Stomach (tissue), 9 donors: ENCODE results near the gene NAV2. TPM values are rescaled to one million over a fixed set of nuclear protein-coding genes. Genes with fewer than 3 reads are reported as not detected.

Source experiments
- DNase-seq, 2 donors: peaks; one replicate each; pipeline versions ENCODE4 v3.0.0 to v3.0.0-alpha.2; 2013 to 2019
- H3K27ac ChIP-seq, 5 donors: fragments of 200-600 bp in 4 of 5; sonication (generic) in 4 of 5; one replicate each; pipeline ENCODE4 v1.5.1; 2013 to 2019; ENCODE audit warnings: mild to moderate bottlenecking in 1 of 5, moderate library complexity in 1 of 5
- H3K27me3 ChIP-seq, 3 donors: fragments of 200-600 bp; sonication (generic); one replicate each; pipeline ENCODE4 v1.5.1; 2017 to 2019; ENCODE audit warnings: mixed run types in 1 of 3
- H3K36me3 ChIP-seq, 4 donors: fragments of 200-600 bp; sonication (generic); 1 replicate in 3 of 4; 2 replicates in 1 of 4; pipeline ENCODE4 v1.5.1; 2016 to 2019
- H3K4me1 ChIP-seq, 4 donors: fragments of 200-600 bp; sonication (generic); one replicate each; pipeline ENCODE4 v1.5.1; 2016 to 2019
- H3K4me3 ChIP-seq, 4 donors: fragments of 200-600 bp; sonication (generic) in 3 of 4; one replicate each; pipeline ENCODE4 v1.5.1; 2016 to 2019; ENCODE audit warnings: mild to moderate bottlenecking in 1 of 4
- H3K9me3 ChIP-seq, 4 donors: fragments of 200-600 bp; sonication (generic); one replicate each; pipeline ENCODE4 v1.5.1; 2016 to 2019
- CTCF ChIP-seq, 7 experiments: fragments of 450-650 bp in 4 of 7; fragments of 200-600 bp in 3 of 7; sonication (generic) in 3 of 7; IDR thresholded peaks; one replicate each; pipeline ENCODE4 v1.5.1; 2016 to 2019; ENCODE audit warnings: antibody characterized with exemption in 7 of 7, control low read depth in 2 of 7, mild to moderate bottlenecking in 1 of 7
- EP300 ChIP-seq: sonication (generic); formaldehyde crosslinking; IDR thresholded peaks from one replicate; pipeline ENCODE4 v1.6.1; 2017; ENCODE audit warnings: antibody characterized with exemption
- POLR2A ChIP-seq, 4 donors: fragments of 450-650 bp; IDR thresholded peaks; one replicate each; pipeline ENCODE4 v1.6.1; 2016; ENCODE audit warnings: antibody characterized with exemption in 4 of 4, control low read depth in 2 of 4, mild to moderate bottlenecking in 1 of 4, moderate library complexity in 1 of 4
- POLR2AphosphoS5 ChIP-seq, 3 donors: sonication (generic); formaldehyde crosslinking; IDR thresholded peaks; one replicate each; pipeline ENCODE4 v1.6.1; 2016; ENCODE audit warnings: antibody characterized with exemption in 3 of 3
- WGBS, 5 donors: extraction: QIAGEN DNeasy Blood & Tissue Kit in 3 of 5; methylation state at CpG; one replicate each; pipeline versions ENCODE4 v1.1.5 to v1.1.7; 2013 to 2018; 5-methylcytosine and 5-hydroxymethylcytosine counted together
- intact Hi-C: fragments of 100-400 bp; cut with DNase I; formaldehyde crosslinking; loops from one replicate; pipeline ENCODE4 v1.15.1; 2023; ENCODE audit warnings: low total_unique reads
- polyA plus RNA-seq, 3 donors: library from polyadenylated mRNA; stranded (reverse); fragments of 200-250 nt; gene quantifications; one replicate each; pipeline ENCODE4 v1.2.3, GENCODE V29; 2013
- total RNA-seq, 5 donors: library from RNA; depleted of rRNA; stranded (reverse); fragments of >200 nt; gene quantifications; one replicate each; pipeline versions ENCODE4 v1.1.0 to v1.2.3, GENCODE V29; 2014 to 2016
- donor health status: healthy with polysubstance abuse.
- donor health status: Bipolar disorder and iron deficiency.
- donor health status: healthy.

Gene NAV2
- total and polyA plus RNA-seq, 8 donors: 1.8 to 92.4 (median 7.9) TPM

DNA sequence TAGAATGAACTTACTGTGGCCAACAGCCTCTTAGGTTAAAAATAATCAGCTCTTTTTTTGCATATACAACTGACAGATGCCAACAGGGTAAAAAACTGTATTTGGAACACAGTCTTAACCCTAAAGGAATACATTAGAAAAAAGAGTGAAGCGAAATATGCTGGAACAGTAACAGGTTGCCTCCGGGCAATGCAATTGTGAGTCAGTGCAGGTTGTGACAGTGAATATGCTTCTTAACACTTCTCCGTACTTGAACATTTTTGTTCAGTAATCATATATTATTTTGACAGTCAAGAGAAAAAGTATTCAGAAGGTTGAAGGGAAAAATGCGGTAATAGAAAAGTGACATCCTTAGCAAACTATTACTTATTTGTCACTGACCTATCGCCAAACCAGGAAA is 349.1 kb downstream of the NAV2 start:
- Histone ChIP-seq H3K4me1 (peaks cover 0 to 10% (median 3%) of the 10 kb centered on the region in 4 donors), H3K27ac (no peak overlapping the region), H3K4me3 (no peak overlapping the region), H3K27me3 (no peaks in the 10 kb centered on the region), H3K9me3 (no peaks in the 10 kb centered on the region), H3K36me3 (peaks cover 6 to 79% (median 44%) of the 10 kb centered on the region in 4 donors)
- no peak for DNase-seq
- intact Hi-C loops: no loop called here
- TF ChIP-seq POLR2AphosphoS5 (IDR thresholded peaks at IDR 0.05): no peak
- no peak for TF ChIP-seq CTCF (IDR thresholded peaks at IDR 0.05)
- no peak for TF ChIP-seq POLR2A (IDR thresholded peaks at IDR 0.05)
- no peak for TF ChIP-seq EP300
- 89 to 96% (median 92%) methylated on average over 5 of the region's 5 CpGs for WGBS, 5 donors

GRCh38 chr11:20064961-20065405 is 352.3 kb downstream of the NAV2 start:
- no peak for DNase-seq
- intact Hi-C loops: no loop called here
- H3K9me3 ChIP-seq: no peaks in the 10 kb centered on the region
- peaks cover 9 to 73% (median 42%) of the 10 kb centered on the region in 4 donors for H3K36me3 ChIP-seq
- TF ChIP-seq POLR2AphosphoS5 (IDR thresholded peaks at IDR 0.05): no peak
- no peak for TF ChIP-seq CTCF (IDR thresholded peaks at IDR 0.05)
- TF ChIP-seq POLR2A (IDR thresholded peaks at IDR 0.05): no peak
- TF ChIP-seq EP300: no peak
- WGBS, 5 donors: 31 to 62% (median 55%) methylated on average over 2 of the region's 2 CpGs
- H3K27me3 ChIP-seq: no peaks in the 10 kb centered on the region
- H3K4me3 ChIP-seq: no peak overlapping the region
- no peak overlapping the region for H3K27ac ChIP-seq
- H3K4me1 ChIP-seq: peaks cover 0 to 8% (median 2%) of the 10 kb centered on the region in 4 donors

DNA sequence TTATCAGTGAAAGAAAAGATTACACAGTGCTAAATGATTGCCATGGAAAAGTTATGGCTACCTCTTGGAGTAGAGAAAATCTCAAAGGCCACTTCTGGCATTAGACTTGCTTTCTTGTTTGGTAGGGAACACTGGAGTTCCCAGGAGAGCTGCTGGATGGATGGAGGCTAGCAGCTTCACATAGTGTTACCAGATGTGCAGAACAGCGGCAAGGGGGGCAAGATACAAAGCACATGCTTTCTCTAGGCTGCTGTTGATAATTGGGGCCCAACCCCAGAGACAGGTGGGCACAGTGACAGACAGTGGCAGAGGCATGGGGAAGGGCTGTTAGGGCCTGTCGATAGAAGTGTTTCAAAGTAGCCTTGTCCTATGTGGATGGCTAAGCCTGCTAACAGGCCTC is 352.8 kb downstream of the NAV2 start:
- WGBS, 5 donors: 89 to 98% (median 93%) methylated on average over 2 of the region's 2 CpGs
- peaks cover 9 to 72% (median 37%) of the 10 kb centered on the region in 4 donors for H3K36me3 ChIP-seq

DNA sequence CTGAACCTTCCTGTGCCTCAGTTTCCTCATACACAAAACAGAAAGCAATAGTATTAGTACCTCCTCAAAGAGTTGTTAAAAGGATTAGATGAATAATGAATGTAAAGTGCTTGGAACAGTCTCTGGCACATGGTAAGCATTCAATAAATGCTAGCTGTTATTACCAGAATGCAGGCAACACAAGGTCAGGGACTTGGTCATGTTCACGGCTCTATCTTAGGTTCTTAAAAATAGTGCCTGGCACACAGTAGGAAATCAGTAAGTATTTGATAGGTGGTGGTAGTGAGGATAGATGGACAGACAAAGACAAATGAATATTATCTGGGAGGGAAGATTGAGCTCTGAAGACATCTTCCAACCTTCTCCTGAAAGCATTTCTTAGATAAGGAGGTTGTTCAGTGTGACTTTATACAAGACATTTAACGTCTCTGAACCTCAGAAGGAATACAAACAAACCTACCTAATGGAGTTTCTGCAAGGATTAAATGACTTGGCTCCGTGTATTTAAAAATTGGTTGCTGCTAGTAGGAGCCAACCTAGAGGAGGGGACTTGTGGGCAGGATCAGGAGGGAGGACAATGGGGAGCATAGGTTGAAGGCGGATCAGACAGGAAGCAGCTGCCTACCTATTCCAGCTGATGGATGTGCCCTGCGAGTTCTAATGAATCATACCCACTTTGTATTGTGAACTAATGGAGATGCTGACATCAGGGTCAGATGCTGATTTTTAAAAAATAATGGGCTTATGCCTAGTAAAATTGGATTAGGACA is 353.6 kb downstream of the NAV2 start:
- no peak for DNase-seq
- Histone ChIP-seq H3K27ac (no peak overlapping the region), H3K9me3 (no peaks in the 10 kb centered on the region), H3K4me1 (peaks cover 0 to 8% (median 2%) of the 10 kb centered on the region in 4 donors), H3K36me3 (peaks cover 9 to 67% (median 32%) of the 10 kb centered on the region in 4 donors), H3K27me3 (no peaks in the 10 kb centered on the region), H3K4me3 (no peak overlapping the region)
- intact Hi-C loops: no loop called here
- TF ChIP-seq EP300 (no peak), CTCF (IDR thresholded peaks at IDR 0.05) (no peak), POLR2A (IDR thresholded peaks at IDR 0.05) (no peak), POLR2AphosphoS5 (IDR thresholded peaks at IDR 0.05) (no peak)
- 74 to 83% (median 80%) methylated on average over 5 of the region's 5 CpGs for WGBS, 5 donors

More for the DNA sequence above, 352.8 kb downstream of the NAV2 start:
- H3K27ac ChIP-seq: no peak overlapping the region
- no peaks in the 10 kb centered on the region for H3K27me3 ChIP-seq
- no peaks in the 10 kb centered on the region for H3K9me3 ChIP-seq
- TF ChIP-seq EP300: no peak
- TF ChIP-seq CTCF (IDR thresholded peaks at IDR 0.05): no peak
- no peak for TF ChIP-seq POLR2AphosphoS5 (IDR thresholded peaks at IDR 0.05)
- no peak for TF ChIP-seq POLR2A (IDR thresholded peaks at IDR 0.05)
- H3K4me1 ChIP-seq: peaks cover 0 to 8% (median 2%) of the 10 kb centered on the region in 4 donors
- H3K4me3 ChIP-seq: no peak overlapping the region
- intact Hi-C loops: no loop called here
- no peak for DNase-seq
